A172 (cell line): ENCODE measurements around the gene RNF168. TPM values are rescaled to one million over a fixed set of nuclear protein-coding genes. Genes with fewer than 3 reads are reported as not detected.

ENCODE experiments used
- total RNA-seq: library from RNA; depleted of rRNA; stranded (reverse); fragments of >200 nt; shearing (Covaris generic); gene quantifications from 2 replicates; pipeline ENCODE4 v1.2.3, GENCODE V29; 2014; rRNA removed

The RNF168 gene
- total RNA-seq, 1 experiment from 2014 or later = 25.3 TPM

Other genes starting within 250 kb of the RNF168 start
- gene PCYT1A, start 216.0 kb downstream of the RNF168 start, total RNA-seq = 111 and 153 TPM in 2 replicates
- 15.8 and 32.6 TPM in 2 replicates for gene DYNLT2B, start 185.5 kb downstream of the RNF168 start, total RNA-seq
- gene TM4SF19, start 165.4 kb downstream of the RNF168 start, total RNA-seq = 41.0 and 79.8 TPM in 2 replicates
- gene UBXN7, start 71.3 kb downstream of the RNF168 start, total RNA-seq = 21.6 and 32.3 TPM in 2 replicates
- not detected in 2 replicates for gene SMCO1, start 11.6 kb upstream of the RNF168 start, total RNA-seq
- gene WDR53, start 64.8 kb upstream of the RNF168 start, total RNA-seq = 12.8 and 13.9 TPM in 2 replicates
- 22.7 and 28.7 TPM in 2 replicates for gene FBXO45, start 64.9 kb upstream of the RNF168 start, total RNA-seq
- gene NRROS, start 135.9 kb upstream of the RNF168 start, total RNA-seq = not detected in 2 replicates
- 9.7 and 13.8 TPM in 2 replicates for gene CEP19, start 208.5 kb upstream of the RNF168 start, total RNA-seq
- gene PIGX, start 208.6 kb upstream of the RNF168 start, total RNA-seq = 66.8 and 70.2 TPM in 2 replicates
- gene PAK2, start 236.1 kb upstream of the RNF168 start, total RNA-seq = 46.0 and 54.0 TPM in 2 replicates